Upper lobe of left lung (tissue), 4 donors: Measurements from ENCODE around the gene NOVA1.

Experiments
- CTCF ChIP-seq, 6 experiments: fragments of 450-650 bp in 4 of 6; fragments of 200-600 bp in 2 of 6; sonication (generic) in 2 of 6; IDR thresholded peaks; one replicate each; pipeline ENCODE4 v1.5.1; 2016 to 2019; ENCODE audit warnings: antibody characterized with exemption in 6 of 6
- EP300 ChIP-seq, 4 donors: sonication (generic); formaldehyde crosslinking; IDR thresholded peaks; one replicate each; pipeline ENCODE4 v1.5.1; 2017; ENCODE audit warnings: antibody characterized with exemption in 4 of 4, control low read depth in 2 of 4
- POLR2A ChIP-seq, 4 donors: fragments of 450-650 bp; IDR thresholded peaks; one replicate each; pipeline ENCODE4 v1.5.1; 2016 to 2017; ENCODE audit warnings: antibody characterized with exemption in 4 of 4, mild to moderate bottlenecking in 2 of 4
- POLR2AphosphoS5 ChIP-seq, 2 donors: sonication (generic); formaldehyde crosslinking; IDR thresholded peaks; one replicate each; pipeline ENCODE4 v1.5.1; 2017; ENCODE audit warnings: antibody characterized with exemption in 2 of 2

- TF ChIP-seq CTCF (IDR thresholded peaks at IDR 0.05) = no peak
- no peak for TF ChIP-seq EP300 (IDR thresholded peaks at IDR 0.05)
- no peak for TF ChIP-seq POLR2A (IDR thresholded peaks at IDR 0.05)
- no peak for TF ChIP-seq POLR2AphosphoS5 (IDR thresholded peaks at IDR 0.05)
These were observed 74.9 kb downstream of the NOVA1 start for GRCh38 chr14:26522967-26523366.
